DMS153 (cell line): ENCODE measurements around the gene POLRMT.

ENCODE experiments used
- DNase-seq: peaks from one replicate; lab custom pipeline; 2025; lab: John Stamatoyannopoulos, UW

Gene POLRMT

GRCh38 chr19:662962-663681, 29.8 kb upstream of the POLRMT start, which contains the start of gene RNF126:
Gene RNF126 (minus strand): TSS chr19:663214. CDS start chr19:663121, 93 bp downstream.
- peak; percentile 45 for DNase-seq

- DNase-seq: no peak
Observed at GRCh38 chr19:662207-662961, 29.0 kb upstream of the POLRMT start.

- DNase-seq: no peak
Observed at GRCh38 chr19:661427-662196, 28.3 kb upstream of the POLRMT start.

- no peak for DNase-seq
Observed at GRCh38 chr19:660793-661426, 27.6 kb upstream of the POLRMT start.

GRCh38 chr19:658916-659839, 25.8 kb upstream of the POLRMT start:
- DNase-seq: no peak

GRCh38 chr19:658059-658839, 24.9 kb upstream of the POLRMT start:
- DNase-seq: no peak

GRCh38 chr19:657611-658010, 24.3 kb upstream of the POLRMT start:
- no peak for DNase-seq

- no peak for DNase-seq
Observed at GRCh38 chr19:656751-657559, 23.6 kb upstream of the POLRMT start.

- DNase-seq: no peak
Observed at GRCh38 chr19:655691-656090, 22.4 kb upstream of the POLRMT start.

GRCh38 chr19:653425-653824, 20.1 kb upstream of the POLRMT start:
- no peak for DNase-seq

- no peak for DNase-seq
Observed at GRCh38 chr19:652467-653389, 19.4 kb upstream of the POLRMT start.

- no peak for DNase-seq
Observed at GRCh38 chr19:651991-652390, 18.7 kb upstream of the POLRMT start.

- DNase-seq: no peak
Observed at GRCh38 chr19:651114-651818, 17.9 kb upstream of the POLRMT start.

- DNase-seq: no peak
Observed at GRCh38 chr19:650121-650520, 16.8 kb upstream of the POLRMT start.

- DNase-seq: no peak
Observed at GRCh38 chr19:648904-649801, 15.8 kb upstream of the POLRMT start.

GRCh38 chr19:648305-648704, 15.0 kb upstream of the POLRMT start:
- DNase-seq: no peak
